Psoas muscle (tissue), 8 donors: Measurements from ENCODE around the gene CACNA1D. TPM values are rescaled to one million over a fixed set of nuclear protein-coding genes. Genes with fewer than 3 reads are reported as not detected.
"Not testable (repeated sequence)": the region's sequence is repeated elsewhere in the genome, so short reads cannot be mapped to it uniquely, and the experiment has no call there.

Experiments
- ATAC-seq, 4 donors: fragments of 200-7000 bp; cut with Tn5 transposase; one replicate each; pipeline ENCODE4 v1.9.1; 2020; ENCODE audit warnings: moderate library complexity in 3 of 4, mild to moderate bottlenecking in 2 of 4
- DNase-seq, 2 donors: peaks; one replicate each; pipeline ENCODE4 v3.0.0-alpha.2; 2020
- H3K27ac ChIP-seq: fragments of 200-600 bp; one replicate; pipeline ENCODE4 v1.8.0; 2022
- H3K27me3 ChIP-seq, 3 donors: fragments of 200-600 bp in 1 of 3; one replicate each; pipeline versions ENCODE4 v1.6.1 to v1.8.0; 2013 to 2022; ENCODE audit warnings: low read length in 2 of 3, mild to moderate bottlenecking in 2 of 3, moderate library complexity in 1 of 3; ENCODE audit not compliant: insufficient read depth in 3 of 3
- H3K36me3 ChIP-seq, 2 donors: fragments of 200-600 bp in 1 of 2; one replicate each; pipeline versions ENCODE4 v1.6.1 to v1.8.0; 2013 to 2022; ENCODE audit warnings: low read depth in 1 of 2, mild to moderate bottlenecking in 1 of 2, moderate library complexity in 1 of 2; ENCODE audit not compliant: insufficient read depth in 1 of 2
- H3K4me1 ChIP-seq: fragments of 200-600 bp; one replicate; pipeline ENCODE4 v1.8.0; 2022
- H3K4me3 ChIP-seq: fragments of 200-600 bp; one replicate; pipeline ENCODE4 v1.8.0; 2022; ENCODE audit warnings: mild to moderate bottlenecking
- H3K9me3 ChIP-seq: fragments of 200-600 bp; one replicate; pipeline ENCODE4 v1.8.0; 2022
- WGBS, 3 donors: extraction: QIAGEN DNeasy Blood & Tissue Kit; methylation state at CpG; one replicate each; pipeline versions ENCODE4 v1.1.6 to v1.1.7; 2013; 5-methylcytosine and 5-hydroxymethylcytosine counted together
- intact Hi-C, 2 donors: fragments of 100-400 bp; cut with DNase I; formaldehyde crosslinking; loops; one replicate each; pipeline versions ENCODE4 v1.11.0 to v1.14.2; 2022
- polyA plus RNA-seq, 3 donors: library from polyadenylated mRNA; stranded (reverse); fragments of 200-250 nt; gene quantifications; one replicate each; pipeline ENCODE4 v1.2.3, GENCODE V29; 2013
- total RNA-seq, 4 donors: library from RNA; stranded (reverse); fragmentation: NEBNext Ultra II Directional in 2 of 4; extraction: Animal tissue kit (Norgen Biotek cat#: 25700) in 2 of 4; gene quantifications; one replicate each; pipeline versions ENCODE4 v1.2.1 to v1.2.4, GENCODE V29; 2021 to 2023
- TF ChIP-seq, protein P1 (sequence below): fragments of 200-600 bp; IDR thresholded peaks from one replicate; pipeline ENCODE4 v1.8.0; 2022; ENCODE audit warnings: antibody characterized with exemption
- donor health status: healthy with polysubstance abuse.
- donor health status: DM: no; HTN: no; CAD: no; lungs with moderate emphysema.
- donor health status: Bipolar disorder and iron deficiency.
- donor health status: healthy.
- donor health status: DM: yes; HTN: yes; CAD: no.
- donor health status: DM: no; HTN: no; CAD: no.
- donor health status: DM: no; HTN: no; CAD: no.
- donor health status: DM: yes; HTN: yes; CAD: no.

Gene CACNA1D
- total and polyA plus RNA-seq, 7 donors, result 0.05 to 0.82 (median 0.28) TPM; not detected in 2

DNA sequence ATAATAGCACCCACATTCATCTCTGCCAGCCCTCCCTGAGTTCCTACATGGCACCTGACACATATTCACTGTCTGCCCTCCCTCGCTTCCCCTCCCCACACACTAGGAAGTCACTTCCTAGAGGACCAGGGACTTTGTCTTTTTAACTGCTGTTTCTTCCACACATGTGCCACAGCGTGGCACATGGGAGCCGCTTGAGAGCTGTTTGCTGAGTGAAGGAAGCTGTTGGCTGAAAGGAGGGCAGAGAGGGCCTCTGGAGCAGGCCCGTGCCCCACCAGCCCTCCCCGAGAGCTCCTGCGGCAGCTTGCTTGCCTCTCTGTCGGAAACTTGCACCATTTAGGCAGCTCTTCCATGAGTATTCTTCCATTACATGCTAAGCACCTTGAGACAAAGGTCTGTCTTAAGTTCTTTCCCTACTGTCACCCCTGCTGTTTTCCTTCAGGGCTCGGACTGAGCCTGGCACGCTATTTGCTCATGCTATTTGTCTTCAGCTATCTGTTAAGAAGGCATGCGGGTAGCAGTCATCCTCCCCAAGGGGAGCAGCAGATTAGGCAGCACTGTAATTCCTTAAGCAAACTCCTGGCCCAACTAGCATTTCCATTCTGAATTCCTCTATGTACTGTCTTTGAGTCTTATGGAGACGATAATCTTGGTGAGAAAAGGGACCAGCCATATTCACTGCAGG, 72.2 kb downstream of the CACNA1D start:
- intact Hi-C loops, result no loop called here
- TF ChIP-seq, protein P1, sequence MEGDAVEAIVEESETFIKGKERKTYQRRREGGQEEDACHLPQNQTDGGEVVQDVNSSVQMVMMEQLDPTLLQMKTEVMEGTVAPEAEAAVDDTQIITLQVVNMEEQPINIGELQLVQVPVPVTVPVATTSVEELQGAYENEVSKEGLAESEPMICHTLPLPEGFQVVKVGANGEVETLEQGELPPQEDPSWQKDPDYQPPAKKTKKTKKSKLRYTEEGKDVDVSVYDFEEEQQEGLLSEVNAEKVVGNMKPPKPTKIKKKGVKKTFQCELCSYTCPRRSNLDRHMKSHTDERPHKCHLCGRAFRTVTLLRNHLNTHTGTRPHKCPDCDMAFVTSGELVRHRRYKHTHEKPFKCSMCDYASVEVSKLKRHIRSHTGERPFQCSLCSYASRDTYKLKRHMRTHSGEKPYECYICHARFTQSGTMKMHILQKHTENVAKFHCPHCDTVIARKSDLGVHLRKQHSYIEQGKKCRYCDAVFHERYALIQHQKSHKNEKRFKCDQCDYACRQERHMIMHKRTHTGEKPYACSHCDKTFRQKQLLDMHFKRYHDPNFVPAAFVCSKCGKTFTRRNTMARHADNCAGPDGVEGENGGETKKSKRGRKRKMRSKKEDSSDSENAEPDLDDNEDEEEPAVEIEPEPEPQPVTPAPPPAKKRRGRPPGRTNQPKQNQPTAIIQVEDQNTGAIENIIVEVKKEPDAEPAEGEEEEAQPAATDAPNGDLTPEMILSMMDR, result no peak

DNA sequence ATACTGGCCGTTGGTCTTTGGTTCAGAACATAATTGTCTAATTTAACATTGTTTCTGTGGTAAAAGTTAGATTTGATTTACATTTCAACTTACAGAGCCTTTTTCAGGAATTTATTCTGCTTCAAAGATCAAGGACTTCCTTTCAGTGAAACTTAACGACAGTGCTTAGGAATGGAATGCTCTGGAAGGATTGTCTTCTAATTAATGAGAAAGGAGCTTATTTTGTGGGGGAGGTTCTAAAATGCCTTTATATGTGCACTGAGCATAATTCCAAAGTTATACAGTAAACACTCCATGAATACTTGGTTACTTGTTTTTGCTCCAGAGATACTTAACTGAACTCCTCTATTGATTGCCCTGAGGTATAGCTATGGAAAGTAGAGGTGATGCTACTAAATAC, 75.7 kb downstream of the CACNA1D start:
- 30 to 53% (median 46%) methylated on average over 2 of the region's 2 CpGs for WGBS, 3 donors
- no peaks in the 10 kb centered on the region for H3K36me3 ChIP-seq
- ATAC-seq, result no peak

More for the DNA sequence above, 72.2 kb downstream of the CACNA1D start:
- H3K27ac ChIP-seq, result no peak overlapping the region
- H3K4me1 ChIP-seq, result no peaks in the 10 kb centered on the region
- H3K4me3 ChIP-seq, result no peak overlapping the region
- H3K27me3 ChIP-seq, result peaks cover 0 to 9% (median 3%) of the 10 kb centered on the region in 3 donors
- no peaks in the 10 kb centered on the region for H3K36me3 ChIP-seq
- WGBS, 3 donors, result 64 to 78% (median 70%) methylated on average over 11 of the region's 11 CpGs
- H3K9me3 ChIP-seq, result no peaks in the 10 kb centered on the region
- ATAC-seq (no peak), DNase-seq (no peak)

DNA sequence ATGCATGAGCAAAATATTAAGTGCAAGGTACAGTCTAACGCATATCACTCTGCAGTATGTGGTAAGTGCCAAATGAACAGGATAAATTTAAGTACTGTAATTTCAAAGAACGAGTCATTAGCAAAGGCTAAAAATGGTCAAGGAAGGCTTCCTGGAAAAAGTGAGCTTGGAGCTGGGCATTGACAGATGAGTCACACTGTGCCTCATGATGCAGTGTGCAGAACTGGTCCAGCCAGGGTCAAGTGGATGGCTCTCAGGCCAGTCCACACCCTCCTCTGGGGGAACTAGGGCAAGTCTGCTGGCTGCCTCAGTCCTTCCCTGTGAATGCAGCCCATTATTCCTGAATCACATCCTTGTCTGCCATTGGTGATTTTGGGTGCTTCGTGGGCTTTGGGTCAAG, 76.3 kb downstream of the CACNA1D start:
- intact Hi-C loops, result no loop called here
- no peaks in the 10 kb centered on the region for H3K36me3 ChIP-seq
- ATAC-seq (no peak), DNase-seq (no peak)
- no peaks in the 10 kb centered on the region for H3K9me3 ChIP-seq
- H3K27me3 ChIP-seq, result peaks cover 0 to 9% (median 0%) of the 10 kb centered on the region in 3 donors
- TF ChIP-seq, protein P1, result no peak
- H3K4me3 ChIP-seq, result no peak overlapping the region
- no peaks in the 10 kb centered on the region for H3K4me1 ChIP-seq
- no peak overlapping the region for H3K27ac ChIP-seq
- WGBS, 3 donors, result 78 to 85% (median 84%) methylated on average over 3 of the region's 3 CpGs

More for the DNA sequence above, 75.7 kb downstream of the CACNA1D start:
- no peak overlapping the region for H3K4me3 ChIP-seq
- DNase-seq, result no peak
- no peaks in the 10 kb centered on the region for H3K4me1 ChIP-seq
- H3K27me3 ChIP-seq, result peaks cover 0 to 9% (median 0%) of the 10 kb centered on the region in 3 donors
- intact Hi-C loops, result no loop called here
- no peaks in the 10 kb centered on the region for H3K9me3 ChIP-seq
- TF ChIP-seq, protein P1, result no peak
- H3K27ac ChIP-seq, result no peak overlapping the region

DNA sequence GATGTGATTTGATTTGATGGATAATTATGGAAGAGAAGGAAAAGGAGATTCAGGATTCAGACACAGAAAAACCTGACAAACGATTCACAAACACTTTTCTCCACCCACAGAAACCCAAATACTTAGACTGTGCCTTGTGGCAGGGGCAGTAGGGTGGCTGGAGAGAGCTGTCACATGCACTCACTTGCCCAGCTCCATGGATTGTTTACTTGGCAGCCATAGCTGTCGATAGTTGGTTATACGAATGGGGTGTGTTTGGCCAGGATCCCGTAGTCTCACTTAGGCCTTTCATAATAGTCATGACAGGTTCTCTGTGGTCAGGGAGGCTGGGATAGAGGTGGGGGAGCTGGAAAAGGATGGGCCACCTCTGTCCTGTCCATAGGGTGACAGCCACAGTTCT, 76.9 kb downstream of the CACNA1D start:
- H3K9me3 ChIP-seq, result no peaks in the 10 kb centered on the region
- no peaks in the 10 kb centered on the region for H3K4me1 ChIP-seq
- H3K4me3 ChIP-seq, result no peak overlapping the region
- TF ChIP-seq, protein P1, result no peak
- H3K27ac ChIP-seq, result no peak overlapping the region
- H3K36me3 ChIP-seq, result no peaks in the 10 kb centered on the region
- ATAC-seq (no peak), DNase-seq (no peak)
- 66 to 73% (median 70%) methylated on average over 4 of the region's 4 CpGs for WGBS, 3 donors
- intact Hi-C loops, result no loop called here
- H3K27me3 ChIP-seq, result peaks cover 0 to 9% (median 0%) of the 10 kb centered on the region in 3 donors

DNA sequence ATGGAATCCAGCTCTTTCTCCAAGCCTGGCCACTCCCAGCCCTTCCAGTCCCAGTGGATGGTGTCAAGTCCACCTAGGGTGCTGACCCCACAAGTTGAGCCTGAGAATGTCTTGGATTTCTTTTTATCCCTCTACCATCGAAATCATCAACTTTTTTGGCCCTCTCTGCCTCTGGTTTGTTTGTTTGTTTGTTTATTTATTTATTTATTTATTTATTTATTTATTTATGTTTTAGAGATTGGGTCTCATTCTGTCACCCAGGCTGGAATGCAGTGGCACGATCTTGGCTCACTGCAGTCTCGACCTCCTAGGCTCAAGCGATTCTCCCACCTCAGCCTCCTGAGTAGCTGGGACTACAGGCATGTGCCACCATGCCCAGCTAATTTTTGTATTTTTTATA, 77.8 kb downstream of the CACNA1D start:
- DNase-seq, H3K4me1 ChIP-seq, ATAC-seq, H3K36me3 ChIP-seq, H3K4me3 ChIP-seq, H3K27ac ChIP-seq, H3K9me3 ChIP-seq, intact Hi-C loops: not testable (repeated sequence)
- 85 to 88% (median 88%) methylated on average over 4 of the region's 4 CpGs for WGBS, 3 donors
- H3K27me3 ChIP-seq, result peaks cover 0 to 12% (median 0%) of the 10 kb centered on the region in 3 donors
